Measurements from ENCODE around the gene ZNF473.
A peak's percentile ranks its signal among the peaks of the same experiment; 100 is the strongest.
"Not testable (repeated sequence)": the region's sequence is repeated elsewhere in the genome, so short reads cannot be mapped to it uniquely, and the experiment has no call there.

ZNF473 gene

GRCh38 chr19:50051228-50051895 is 25.6 kb downstream of the ZNF473 start:
- not testable (repeated sequence) for DNase-seq

- DNase-seq = no peak
These were observed 26.2 kb downstream of the ZNF473 start for GRCh38 chr19:50051964-50052363.

- DNase-seq = no peak
These were observed 27.3 kb downstream of the ZNF473 start for GRCh38 chr19:50053119-50053518.

GRCh38 chr19:50058425-50058824 is 32.6 kb downstream of the ZNF473 start:
- no peak for DNase-seq

- no peak for DNase-seq
These were observed 33.2 kb downstream of the ZNF473 start for GRCh38 chr19:50059045-50059444.

GRCh38 chr19:50060107-50060506 is 34.3 kb downstream of the ZNF473 start:
- DNase-seq = no peak

- DNase-seq = no peak
These were observed 35.8 kb downstream of the ZNF473 start for GRCh38 chr19:50061650-50062049.

- DNase-seq = no peak
These were observed 40.1 kb downstream of the ZNF473 start for GRCh38 chr19:50065938-50066337.

- DNase-seq = no peak
These were observed 41.8 kb downstream of the ZNF473 start for GRCh38 chr19:50067575-50067974.

- DNase-seq = not testable (repeated sequence)
These were observed 42.6 kb downstream of the ZNF473 start for GRCh38 chr19:50068382-50068781.

GRCh38 chr19:50075076-50075475 is 49.3 kb downstream of the ZNF473 start:
- DNase-seq = not testable (repeated sequence)

- DNase-seq = not testable (repeated sequence)
These were observed 50.0 kb downstream of the ZNF473 start for GRCh38 chr19:50075644-50076372.

- DNase-seq = not testable (repeated sequence)
These were observed 51.0 kb downstream of the ZNF473 start for GRCh38 chr19:50076581-50077355.

- not testable (repeated sequence) for DNase-seq
These were observed 53.2 kb downstream of the ZNF473 start for GRCh38 chr19:50079014-50079413.

- DNase-seq = not testable (repeated sequence)
These were observed 58.6 kb downstream of the ZNF473 start for GRCh38 chr19:50084440-50084839.

GRCh38 chr19:50087153-50087552 is 61.3 kb downstream of the ZNF473 start:
- DNase-seq = not testable (repeated sequence)

GRCh38 chr19:50090706-50091105 is 64.9 kb downstream of the ZNF473 start:
- DNase-seq = not testable (repeated sequence)

GRCh38 chr19:50091786-50092185 is 66.0 kb downstream of the ZNF473 start:
- not testable (repeated sequence) for DNase-seq

GRCh38 chr19:50092597-50092996 is 66.8 kb downstream of the ZNF473 start:
- not testable (repeated sequence) for DNase-seq

- not testable (repeated sequence) for DNase-seq
These were observed 72.1 kb downstream of the ZNF473 start for GRCh38 chr19:50097884-50098283.

- peak; percentile 4 for DNase-seq
These were observed 73.1 kb downstream of the ZNF473 start for GRCh38 chr19:50098892-50099291.

- not testable (repeated sequence) for DNase-seq
These were observed 73.9 kb downstream of the ZNF473 start for GRCh38 chr19:50099696-50100095.

- DNase-seq = not testable (repeated sequence)
These were observed 75.1 kb downstream of the ZNF473 start for GRCh38 chr19:50100946-50101345.
